Erythroblast (primary cell): ENCODE measurements around the gene REEP3.

ENCODE experiments used
- GATA1 ChIP-seq: IDR thresholded peaks from 2 replicates; pipeline ENCODE4 v1.6.1; 2011; ENCODE audit warnings: low read depth, mild to moderate bottlenecking, control low read depth, low read length, moderate library complexity
- POLR2A ChIP-seq: IDR thresholded peaks from 2 replicates; pipeline ENCODE4 v1.6.1; 2011; ENCODE audit warnings: mild to moderate bottlenecking, low read length

GRCh38 chr10:63644418-63645142 lies 123.4 kb downstream of the REEP3 start:
- TF ChIP-seq POLR2A = no peak
- no peak for TF ChIP-seq GATA1
